GM12873 (cell line): ENCODE results near the gene SYNGR4.

Source experiments
- CTCF ChIP-seq: IDR thresholded peaks from 2 replicates; pipeline ENCODE4 v1.5.1; 2012; ENCODE audit warnings: low read depth, mild to moderate bottlenecking, moderate library complexity, low read length, control low read depth; ENCODE audit not compliant: insufficient read depth; ENCODE audit errors: missing control alignments

Gene SYNGR4

GRCh38 chr19:48346191-48346590 is 18.0 kb upstream of the SYNGR4 start:
- no peak for TF ChIP-seq CTCF

GRCh38 chr19:48348045-48348444 is 16.1 kb upstream of the SYNGR4 start:
- no peak for TF ChIP-seq CTCF

GRCh38 chr19:48348737-48349136 is 15.4 kb upstream of the SYNGR4 start:
- TF ChIP-seq CTCF, result no peak

- no peak for TF ChIP-seq CTCF
Observed at GRCh38 chr19:48350856-48351255, 13.3 kb upstream of the SYNGR4 start.

GRCh38 chr19:48351341-48351752 is 12.8 kb upstream of the SYNGR4 start:
- TF ChIP-seq CTCF, result peak; percentile 93

GRCh38 chr19:48353677-48354076 is 10.5 kb upstream of the SYNGR4 start:
- no peak for TF ChIP-seq CTCF

- TF ChIP-seq CTCF, result no peak
Observed at GRCh38 chr19:48354332-48354992, 9.7 kb upstream of the SYNGR4 start.
